GM18951 (cell line): ENCODE data around the gene FUT6.
"Not testable (repeated sequence)": the region's sequence is repeated elsewhere in the genome, so short reads cannot be mapped to it uniquely, and the experiment has no call there.

Experiments used
- POLR2A ChIP-seq: IDR thresholded peaks from 4 replicates; pipeline ENCODE4 v1.6.1; 2011; ENCODE audit warnings: mild to moderate bottlenecking; ENCODE audit not compliant: insufficient read length, insufficient read depth; ENCODE audit errors: extremely low read depth
- in situ Hi-C: fragments of 300-500 bp; cut with MboI; formaldehyde crosslinking; loops from one replicate; pipeline ENCODE4 v1.12.0; 2022; ENCODE audit warnings: low sequenced_read_pairs, mixed read lengths, inconsistent platforms; ENCODE audit not compliant: unreplicated experiment

Gene FUT6

GRCh38 chr19:5867201-5868136, 28.0 kb upstream of the FUT6 start:
- TF ChIP-seq POLR2A = no peak
- in situ Hi-C loops = no loop called here

GRCh38 chr19:5865772-5866171, 26.3 kb upstream of the FUT6 start:
- in situ Hi-C loops = no loop called here
- TF ChIP-seq POLR2A = no peak

- in situ Hi-C loops = no loop called here
- TF ChIP-seq POLR2A = no peak
Observed at GRCh38 chr19:5864725-5865486, 25.4 kb upstream of the FUT6 start.

- TF ChIP-seq POLR2A = no peak
- in situ Hi-C loops = no loop called here
Observed at GRCh38 chr19:5864013-5864720, 24.7 kb upstream of the FUT6 start.

- in situ Hi-C loops = no loop called here
- no peak for TF ChIP-seq POLR2A
Observed at GRCh38 chr19:5863030-5863665, 23.6 kb upstream of the FUT6 start.

GRCh38 chr19:5857203-5858081, 17.9 kb upstream of the FUT6 start:
- in situ Hi-C loops = no loop called here
- TF ChIP-seq POLR2A = no peak

GRCh38 chr19:5855151-5855550, 15.6 kb upstream of the FUT6 start:
- in situ Hi-C loops = not testable (repeated sequence)

- in situ Hi-C loops = not testable (repeated sequence)
Observed at GRCh38 chr19:5854121-5854520, 14.6 kb upstream of the FUT6 start.

GRCh38 chr19:5851302-5851701, 11.8 kb upstream of the FUT6 start, which contains the start of gene FUT3:
FUT3 (minus strand) TSS chr19:5851449.
- in situ Hi-C loops = no loop called here
- no peak for TF ChIP-seq POLR2A

GRCh38 chr19:5850743-5851293, 11.3 kb upstream of the FUT6 start:
- in situ Hi-C loops = no loop called here
- no peak for TF ChIP-seq POLR2A

- in situ Hi-C loops = no loop called here
- TF ChIP-seq POLR2A = no peak
Observed at GRCh38 chr19:5850189-5850588, 10.7 kb upstream of the FUT6 start.

- in situ Hi-C loops = not testable (repeated sequence)
Observed at GRCh38 chr19:5848621-5849020, 9.1 kb upstream of the FUT6 start.

- in situ Hi-C loops = not testable (repeated sequence)
Observed at GRCh38 chr19:5847846-5848245, 8.3 kb upstream of the FUT6 start.
